OCI-LY1 (cell line): Measurements from ENCODE around the gene SESN1.

Source experiments
- H2AFZ ChIP-seq: fragments of 200-600 bp; sonication (generic), shearing (Covaris generic); 2 replicates; pipeline ENCODE4 v1.6.0; 2014; ENCODE audit warnings: antibody characterized with exemption, mild to moderate bottlenecking, low read length
- H3F3A ChIP-seq: fragments of 200-600 bp; sonication (generic), shearing (Covaris generic); 2 replicates; pipeline ENCODE4 v1.6.0; 2014; ENCODE audit warnings: mild to moderate bottlenecking, antibody characterized with exemption, low read length, moderate library complexity; ENCODE audit not compliant: insufficient read depth
- H3K27ac ChIP-seq: fragments of 200-600 bp; sonication (generic); 2 replicates; pipeline ENCODE4 v1.5.1; 2014; ENCODE audit warnings: low read length, mixed run types, mild to moderate bottlenecking, low read depth; ENCODE audit not compliant: poor library complexity, severe bottlenecking
- H3K27me3 ChIP-seq: fragments of 200-600 bp; sonication (generic); 2 replicates; pipeline ENCODE4 v1.6.0; 2014; ENCODE audit warnings: antibody characterized with exemption, mild to moderate bottlenecking, low read length, moderate library complexity; ENCODE audit not compliant: insufficient read depth
- H3K36me3 ChIP-seq: fragments of 200-600 bp; sonication (generic); 2 replicates; pipeline ENCODE4 v1.6.1; 2014; ENCODE audit warnings: mild to moderate bottlenecking, antibody characterized with exemption, low read length, moderate library complexity, mixed read lengths; ENCODE audit not compliant: insufficient read depth
- H3K4me1 ChIP-seq: fragments of 200-600 bp; sonication (generic); 2 replicates; pipeline ENCODE4 v1.5.1; 2014; ENCODE audit warnings: mild to moderate bottlenecking, low read length, moderate library complexity; ENCODE audit not compliant: insufficient read depth, severe bottlenecking
- H3K4me2 ChIP-seq: fragments of 200-600 bp; sonication (generic), shearing (Covaris generic); 2 replicates; pipeline ENCODE4 v1.6.1; 2014; ENCODE audit warnings: low read length
- H3K4me3 ChIP-seq: fragments of 200-600 bp; sonication (generic); 2 replicates; pipeline ENCODE4 v1.5.1; 2014; ENCODE audit warnings: low read length, low read depth, mild to moderate bottlenecking, mixed read lengths; ENCODE audit not compliant: poor library complexity, severe bottlenecking
- H3K79me2 ChIP-seq: fragments of 200-600 bp; shearing (Covaris generic); 2 replicates; pipeline ENCODE4 v1.6.1; 2016; ENCODE audit warnings: mixed run types, low read length, mixed read lengths; ENCODE audit not compliant: insufficient read depth
- H3K9ac ChIP-seq: fragments of 200-600 bp; sonication (generic), shearing (Covaris generic); 2 replicates; pipeline ENCODE4 v1.6.1; 2014; ENCODE audit warnings: mild to moderate bottlenecking, low read length, mixed read lengths
- H3K9me2 ChIP-seq: fragments of 200-600 bp; sonication (generic), shearing (Covaris generic); 2 replicates; pipeline ENCODE4 v1.6.1; 2014; ENCODE audit warnings: low read depth, mild to moderate bottlenecking, low read length, mixed read lengths
- H3K9me3 ChIP-seq: fragments of 200-600 bp; shearing (Covaris generic); 2 replicates; pipeline ENCODE4 v1.6.1; 2014; ENCODE audit warnings: low read length, mixed read lengths
- H4K20me1 ChIP-seq: fragments of 200-600 bp; sonication (generic), shearing (Covaris generic); 2 replicates; pipeline ENCODE4 v1.6.0; 2016; ENCODE audit warnings: mild to moderate bottlenecking, low read length; ENCODE audit not compliant: insufficient read depth
- EZH2 ChIP-seq: fragments of 200-600 bp; sonication (generic), shearing (Covaris generic); IDR thresholded peaks from 2 replicates; pipeline ENCODE4 v1.8.0; 2017; ENCODE audit warnings: borderline replicate concordance, mixed run types, mild to moderate bottlenecking, antibody characterized with exemption, low read length, moderate library complexity, mixed read lengths
- TF ChIP-seq, protein P1 (sequence below): fragments of 200-600 bp; sonication (generic), shearing (Covaris generic); IDR thresholded peaks from 2 replicates; pipeline ENCODE4 v1.5.1; 2017; ENCODE audit warnings: mild to moderate bottlenecking, antibody characterized with exemption, low read length, moderate library complexity, mixed read lengths

Gene SESN1

DNA sequence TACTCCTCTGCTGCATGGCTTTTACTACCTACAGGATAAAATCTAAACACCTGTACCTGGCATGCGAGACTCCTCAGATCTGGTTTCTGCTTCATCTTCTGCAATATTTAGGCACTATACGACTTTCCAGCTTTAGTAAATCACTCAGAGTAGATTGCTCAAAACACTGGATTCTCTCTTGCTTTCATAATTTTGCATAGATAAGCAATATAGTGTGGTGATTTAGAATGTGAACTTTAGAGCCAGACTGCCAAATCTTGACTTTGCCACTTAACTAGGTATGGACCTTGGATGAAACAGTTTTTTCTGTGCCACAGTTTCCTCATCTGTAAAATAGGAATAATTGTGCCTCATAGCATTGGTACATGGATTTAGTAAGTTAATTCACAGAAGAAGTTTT, 29.6 kb upstream of the SESN1 start:
- no peaks in the 10 kb centered on the region for H3K9me2 ChIP-seq
- peaks cover 1% of the 10 kb centered on the region; the same call in 1 of the 2 replicates for H3K36me3 ChIP-seq
- H3K79me2 ChIP-seq = no peaks in the 10 kb centered on the region
- no peaks in the 10 kb centered on the region for H3K27me3 ChIP-seq
- H3K27ac ChIP-seq = no peak overlapping the region
- TF ChIP-seq, protein P1, sequence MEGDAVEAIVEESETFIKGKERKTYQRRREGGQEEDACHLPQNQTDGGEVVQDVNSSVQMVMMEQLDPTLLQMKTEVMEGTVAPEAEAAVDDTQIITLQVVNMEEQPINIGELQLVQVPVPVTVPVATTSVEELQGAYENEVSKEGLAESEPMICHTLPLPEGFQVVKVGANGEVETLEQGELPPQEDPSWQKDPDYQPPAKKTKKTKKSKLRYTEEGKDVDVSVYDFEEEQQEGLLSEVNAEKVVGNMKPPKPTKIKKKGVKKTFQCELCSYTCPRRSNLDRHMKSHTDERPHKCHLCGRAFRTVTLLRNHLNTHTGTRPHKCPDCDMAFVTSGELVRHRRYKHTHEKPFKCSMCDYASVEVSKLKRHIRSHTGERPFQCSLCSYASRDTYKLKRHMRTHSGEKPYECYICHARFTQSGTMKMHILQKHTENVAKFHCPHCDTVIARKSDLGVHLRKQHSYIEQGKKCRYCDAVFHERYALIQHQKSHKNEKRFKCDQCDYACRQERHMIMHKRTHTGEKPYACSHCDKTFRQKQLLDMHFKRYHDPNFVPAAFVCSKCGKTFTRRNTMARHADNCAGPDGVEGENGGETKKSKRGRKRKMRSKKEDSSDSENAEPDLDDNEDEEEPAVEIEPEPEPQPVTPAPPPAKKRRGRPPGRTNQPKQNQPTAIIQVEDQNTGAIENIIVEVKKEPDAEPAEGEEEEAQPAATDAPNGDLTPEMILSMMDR = no peak
- H3K4me2 ChIP-seq = no peak overlapping the region
- H4K20me1 ChIP-seq = no peaks in the 10 kb centered on the region
- no peak overlapping the region for H3K4me3 ChIP-seq
- no peaks in the 10 kb centered on the region for H3K9me3 ChIP-seq
- no peaks in the 10 kb centered on the region for H3K4me1 ChIP-seq
- no peaks in the 10 kb centered on the region for H3F3A ChIP-seq
- no peak overlapping the region for H2AFZ ChIP-seq
- H3K9ac ChIP-seq = no peak overlapping the region

DNA sequence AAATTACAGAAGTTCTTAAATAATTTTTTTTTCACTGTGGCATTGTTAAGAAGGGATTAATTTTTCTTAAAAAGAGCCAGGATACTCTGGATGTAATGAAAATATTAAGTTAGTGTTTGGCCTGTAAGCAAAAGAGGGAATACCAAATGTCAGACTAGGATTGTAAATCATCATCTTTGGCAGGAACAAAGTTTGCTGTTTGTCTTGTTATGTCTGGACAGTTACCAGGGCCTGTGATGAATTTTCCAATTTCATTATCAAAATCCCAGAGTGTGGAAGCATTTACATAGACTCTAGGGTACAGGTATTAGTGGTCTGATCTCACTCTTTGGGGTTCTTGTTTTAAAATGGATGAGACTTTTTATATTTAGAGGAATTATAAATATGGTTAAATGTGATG, 26.8 kb upstream of the SESN1 start:
- no peak overlapping the region for H3K27ac ChIP-seq
- no peak overlapping the region for H3K4me3 ChIP-seq
- no peaks in the 10 kb centered on the region for H4K20me1 ChIP-seq
- H3K27me3 ChIP-seq = no peaks in the 10 kb centered on the region
- H2AFZ ChIP-seq = no peak overlapping the region
- no peak overlapping the region for H3K4me2 ChIP-seq
- H3K9me2 ChIP-seq = no peaks in the 10 kb centered on the region
- TF ChIP-seq EZH2 = no peak
- TF ChIP-seq, protein P1 = no peak
- no peak overlapping the region for H3K9ac ChIP-seq
- peaks cover 14% of the 10 kb centered on the region for H3K4me1 ChIP-seq
- no peaks in the 10 kb centered on the region for H3K36me3 ChIP-seq
- no peaks in the 10 kb centered on the region for H3K9me3 ChIP-seq
- no peaks in the 10 kb centered on the region for H3K79me2 ChIP-seq
- H3F3A ChIP-seq = no peaks in the 10 kb centered on the region

DNA sequence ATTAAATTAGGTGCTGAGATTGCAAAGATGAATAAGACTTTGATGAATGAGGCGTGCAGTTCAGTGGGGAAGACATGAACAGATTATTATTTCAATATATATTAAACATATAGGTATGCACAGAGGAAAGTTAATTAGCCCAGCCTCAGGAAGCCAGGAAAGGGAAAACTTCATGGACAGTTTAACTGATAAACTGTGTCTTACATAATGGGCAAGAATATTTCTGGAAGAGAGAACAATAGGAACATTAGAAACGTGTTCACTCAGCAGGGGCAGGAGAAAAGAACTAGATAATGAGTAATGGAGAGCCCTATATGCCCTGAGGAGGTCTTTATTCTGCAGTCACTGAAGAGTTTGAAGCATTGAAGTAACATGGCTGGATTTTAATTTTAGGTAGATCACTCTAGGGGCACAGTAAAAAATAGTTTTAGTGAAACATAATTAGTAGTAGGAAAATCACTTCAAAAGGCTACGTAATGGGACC, 24.3 kb upstream of the SESN1 start:
- Histone ChIP-seq H2AFZ (no peak overlapping the region), H3K27ac (no peak overlapping the region), H3K9ac (no peak overlapping the region), H3K4me1 (peaks cover 16% of the 10 kb centered on the region), H3K27me3 (no peaks in the 10 kb centered on the region), H4K20me1 (no peaks in the 10 kb centered on the region), H3K4me2 (no peak overlapping the region), H3K9me2 (no peaks in the 10 kb centered on the region), H3K79me2 (no peaks in the 10 kb centered on the region), H3K9me3 (no peaks in the 10 kb centered on the region), H3K36me3 (no peaks in the 10 kb centered on the region), H3F3A (no peaks in the 10 kb centered on the region), H3K4me3 (no peak overlapping the region)
- no peak for TF ChIP-seq EZH2
- TF ChIP-seq, protein P1 = no peak
